Left lung (tissue), 10 donors: ENCODE data around the gene LAMC3. TPM values are rescaled to one million over a fixed set of nuclear protein-coding genes. Genes with fewer than 3 reads are reported as not detected.

Source experiments
- ATAC-seq: fragments of 200-7000 bp; cut with Tn5 transposase; one replicate; pipeline ENCODE4 v1.9.1; 2020; ENCODE audit warnings: moderate library complexity
- DNase-seq, 4 donors: peaks; one replicate each; pipeline ENCODE4 v3.0.0-alpha.2; 2013 to 2020
- H3K27ac ChIP-seq, 2 donors: fragments of 200-600 bp; sonication (generic) in 1 of 2; one replicate each; pipeline versions ENCODE4 v1.5.0 to v1.8.0; 2020 to 2021
- H3K27me3 ChIP-seq, 2 donors: fragments of 200-600 bp; sonication (generic) in 1 of 2; one replicate each; pipeline versions ENCODE4 v1.5.0 to v1.8.0; 2020 to 2021
- H3K36me3 ChIP-seq, 2 donors: fragments of 200-600 bp; sonication (generic) in 1 of 2; one replicate each; pipeline versions ENCODE4 v1.5.0 to v1.8.0; 2020 to 2021
- H3K4me1 ChIP-seq, 2 donors: fragments of 200-600 bp; one replicate each; pipeline ENCODE4 v1.8.0; 2021
- H3K4me3 ChIP-seq, 2 donors: fragments of 200-600 bp; sonication (generic) in 1 of 2; one replicate each; pipeline versions ENCODE4 v1.5.0 to v1.8.0; 2020 to 2021; ENCODE audit warnings: mild to moderate bottlenecking in 1 of 2
- H3K9me3 ChIP-seq, 2 donors: fragments of 200-600 bp; sonication (generic) in 1 of 2; one replicate each; pipeline versions ENCODE4 v1.5.0 to v1.8.0; 2020 to 2021
- intact Hi-C, 2 donors: fragments of 100-400 bp; cut with DNase I; formaldehyde crosslinking; loops; one replicate each; pipeline versions ENCODE4 v1.11.2 to v1.14.2; 2022
- polyA plus RNA-seq, 6 donors: library from polyadenylated mRNA; unstranded; fragments of 120-200 nt; gene quantifications; one replicate each; pipeline ENCODE4 v1.2.1, GENCODE V29; 2013; ENCODE audit not compliant: insufficient read length in 6 of 6
- total RNA-seq, 2 donors: library from RNA; stranded (reverse); fragmentation: NEBNext Ultra II Directional; extraction: Animal tissue kit (Norgen Biotek cat#: 25700); gene quantifications; one replicate each; pipeline ENCODE4 v1.2.1, GENCODE V29; 2021
- TF ChIP-seq, protein P1 (sequence below), 2 donors: fragments of 200-600 bp; sonication (generic) in 1 of 2; IDR thresholded peaks; one replicate each; pipeline versions ENCODE4 v1.5.0 to v1.8.0; 2021; ENCODE audit warnings: antibody characterized with exemption in 2 of 2
- donor health status: DM: no; HTN: yes; CAD: no.
- donor health status: DM: no; HTN: no; CAD: no.

The LAMC3 gene
- total and polyA plus RNA-seq, 8 donors: 9.2 to 25.5 (median 14.3) TPM

- H3K27ac ChIP-seq: no peak overlapping the region
- DNase-seq (peak in 1 of 4 donors; percentile 57), ATAC-seq (no peak)
- TF ChIP-seq, protein P1, sequence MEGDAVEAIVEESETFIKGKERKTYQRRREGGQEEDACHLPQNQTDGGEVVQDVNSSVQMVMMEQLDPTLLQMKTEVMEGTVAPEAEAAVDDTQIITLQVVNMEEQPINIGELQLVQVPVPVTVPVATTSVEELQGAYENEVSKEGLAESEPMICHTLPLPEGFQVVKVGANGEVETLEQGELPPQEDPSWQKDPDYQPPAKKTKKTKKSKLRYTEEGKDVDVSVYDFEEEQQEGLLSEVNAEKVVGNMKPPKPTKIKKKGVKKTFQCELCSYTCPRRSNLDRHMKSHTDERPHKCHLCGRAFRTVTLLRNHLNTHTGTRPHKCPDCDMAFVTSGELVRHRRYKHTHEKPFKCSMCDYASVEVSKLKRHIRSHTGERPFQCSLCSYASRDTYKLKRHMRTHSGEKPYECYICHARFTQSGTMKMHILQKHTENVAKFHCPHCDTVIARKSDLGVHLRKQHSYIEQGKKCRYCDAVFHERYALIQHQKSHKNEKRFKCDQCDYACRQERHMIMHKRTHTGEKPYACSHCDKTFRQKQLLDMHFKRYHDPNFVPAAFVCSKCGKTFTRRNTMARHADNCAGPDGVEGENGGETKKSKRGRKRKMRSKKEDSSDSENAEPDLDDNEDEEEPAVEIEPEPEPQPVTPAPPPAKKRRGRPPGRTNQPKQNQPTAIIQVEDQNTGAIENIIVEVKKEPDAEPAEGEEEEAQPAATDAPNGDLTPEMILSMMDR (IDR thresholded peaks at IDR 0.05): no peak
- intact Hi-C loops: no loop called here
- H3K36me3 ChIP-seq: no peaks in the 10 kb centered on the region
- H3K9me3 ChIP-seq: no peaks in the 10 kb centered on the region
- no peak overlapping the region for H3K4me3 ChIP-seq
- H3K27me3 ChIP-seq: peaks cover 0 to 53% of the 10 kb centered on the region in 2 donors
- no peaks in the 10 kb centered on the region for H3K4me1 ChIP-seq
Measured at GRCh38 chr9:130980526-130980925, 28.4 kb upstream of the LAMC3 start.

DNA sequence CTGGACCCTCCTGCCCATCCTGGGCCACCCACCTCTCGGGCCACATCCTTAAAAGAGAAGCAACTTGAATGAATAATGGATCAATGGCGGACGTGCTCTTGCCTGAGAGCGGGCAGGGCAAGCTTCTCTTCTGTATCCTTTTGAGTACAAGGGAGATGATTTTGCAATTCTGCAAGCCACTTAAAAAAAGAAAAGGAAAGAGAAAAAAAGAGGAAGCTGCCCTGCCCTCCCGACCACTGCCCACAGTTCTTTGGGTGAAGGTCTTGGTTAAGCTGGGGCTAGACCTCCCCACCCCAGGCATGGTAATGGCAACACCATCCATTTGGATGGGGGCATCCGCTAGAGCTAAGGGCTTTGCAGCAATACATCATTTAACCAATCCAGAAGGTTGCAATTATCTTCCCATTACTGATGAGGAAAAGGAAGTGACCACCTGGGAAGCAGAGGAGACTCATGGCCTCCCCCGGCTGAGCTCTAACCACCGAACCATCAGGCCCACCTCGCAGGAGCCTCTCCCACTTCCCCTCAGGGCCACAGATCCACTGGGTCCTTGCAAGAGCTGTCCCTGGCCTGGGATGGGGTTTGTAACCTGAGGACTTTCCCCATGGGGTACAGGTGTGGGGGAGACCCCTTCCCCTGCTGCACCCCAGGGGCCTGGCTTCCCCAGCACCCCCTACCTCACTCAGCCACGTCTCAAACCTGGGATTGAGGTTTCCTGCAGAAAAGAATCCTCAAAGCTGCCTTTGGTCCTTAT, 27.8 kb upstream of the LAMC3 start:
- Histone ChIP-seq H3K9me3 (no peaks in the 10 kb centered on the region), H3K27me3 (peaks cover 0 to 57% of the 10 kb centered on the region in 2 donors), H3K36me3 (no peaks in the 10 kb centered on the region), H3K4me3 (no peak overlapping the region), H3K27ac (no peak overlapping the region), H3K4me1 (no peaks in the 10 kb centered on the region)
- intact Hi-C loops: no loop called here
- DNase-seq (no peak), ATAC-seq (no peak)
- TF ChIP-seq, protein P1 (IDR thresholded peaks at IDR 0.05): no peak

DNA sequence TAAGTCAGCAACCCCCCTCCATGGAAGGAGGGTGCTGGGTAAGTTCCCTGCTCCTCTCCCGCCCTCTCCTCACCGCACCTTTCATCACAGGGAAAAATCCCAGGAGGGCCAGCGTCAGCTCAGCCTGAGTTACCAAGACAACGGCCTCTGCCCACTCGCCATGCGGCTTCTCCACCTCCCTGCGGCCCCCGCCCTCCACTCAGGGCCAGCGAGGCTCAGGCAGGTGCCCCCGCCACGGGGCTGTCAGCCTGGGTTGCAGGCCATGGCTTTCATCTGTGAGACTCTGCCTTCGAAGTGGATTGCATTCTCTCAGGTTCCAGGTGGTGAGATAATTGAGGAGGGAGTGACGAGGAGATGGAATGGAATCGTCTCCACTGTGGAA, 27.2 kb upstream of the LAMC3 start:
- H3K9me3 ChIP-seq: no peaks in the 10 kb centered on the region
- H3K27ac ChIP-seq: no peak overlapping the region
- H3K36me3 ChIP-seq: no peaks in the 10 kb centered on the region
- no peaks in the 10 kb centered on the region for H3K4me1 ChIP-seq
- H3K4me3 ChIP-seq: no peak overlapping the region
- peaks cover 0 to 61% of the 10 kb centered on the region in 2 donors for H3K27me3 ChIP-seq
- TF ChIP-seq, protein P1 (IDR thresholded peaks at IDR 0.05): no peak
- ATAC-seq: no peak
- DNase-seq: no peak
- intact Hi-C loops: no loop called here

GRCh38 chr9:130982636-130983358, 26.2 kb upstream of the LAMC3 start:
- TF ChIP-seq, protein P1 (IDR thresholded peaks at IDR 0.05): no peak
- DNase-seq (no peak), ATAC-seq (peak; percentile 67)
- Histone ChIP-seq H3K27ac (no peak overlapping the region), H3K4me3 (no peak overlapping the region), H3K9me3 (no peaks in the 10 kb centered on the region), H3K36me3 (no peaks in the 10 kb centered on the region), H3K27me3 (peaks cover 0 to 61% of the 10 kb centered on the region in 2 donors), H3K4me1 (no peaks in the 10 kb centered on the region)
- intact Hi-C loops: no loop called here

GRCh38 chr9:130983359-130983670, 25.7 kb upstream of the LAMC3 start:
- no peak for DNase-seq
- no peak overlapping the region for H3K27ac ChIP-seq
- H3K36me3 ChIP-seq: no peaks in the 10 kb centered on the region
- no peaks in the 10 kb centered on the region for H3K4me1 ChIP-seq
- TF ChIP-seq, protein P1 (IDR thresholded peaks at IDR 0.05): no peak
- ATAC-seq: no peak
- H3K27me3 ChIP-seq: peaks cover 0 to 55% of the 10 kb centered on the region in 2 donors
- H3K4me3 ChIP-seq: no peak overlapping the region
- no peaks in the 10 kb centered on the region for H3K9me3 ChIP-seq
- intact Hi-C loops: no loop called here
